GM21619 (cell line): ENCODE measurements around the gene TMEM154.
A peak's percentile ranks its signal among the peaks of the same experiment; 100 is the strongest.

Source experiments
- ATAC-seq: cut with Tn5 transposase; IDR thresholded peaks from one replicate; pipeline ENCODE4 v1.9.1; 2021; ENCODE audit not compliant: unreplicated experiment

TMEM154 gene, protein sequence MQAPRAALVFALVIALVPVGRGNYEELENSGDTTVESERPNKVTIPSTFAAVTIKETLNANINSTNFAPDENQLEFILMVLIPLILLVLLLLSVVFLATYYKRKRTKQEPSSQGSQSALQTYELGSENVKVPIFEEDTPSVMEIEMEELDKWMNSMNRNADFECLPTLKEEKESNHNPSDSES

GRCh38 chr4:152679414-152680281 is at the start of gene TMEM154:
Gene TMEM154 (minus strand): TSS chr4:152679997. CDS start chr4:152679933, 64 bp downstream.
- ATAC-seq: peak; percentile 59

DNA sequence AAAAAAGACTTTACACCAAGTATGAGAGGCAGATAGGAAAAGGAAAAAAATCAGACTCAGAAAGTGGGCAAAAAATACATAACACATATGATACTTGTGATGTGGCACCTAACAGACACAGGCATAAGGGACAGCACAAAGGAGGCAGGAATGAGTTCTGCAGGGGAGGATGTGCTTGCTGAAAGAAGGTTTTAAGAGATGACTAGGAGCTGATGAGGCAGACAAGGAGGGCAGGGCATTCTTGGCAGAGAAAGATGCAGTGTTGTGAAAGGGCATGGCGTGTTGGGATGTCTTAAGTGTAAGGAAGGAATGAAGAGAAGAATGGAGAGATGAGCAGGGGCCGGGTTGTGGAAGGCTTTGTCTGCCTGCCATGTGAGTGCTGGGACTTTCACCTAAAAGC is 49.7 kb upstream of the TMEM154 start:
- ATAC-seq: no peak

GRCh38 chr4:152728343-152728742 is 48.5 kb upstream of the TMEM154 start:
- no peak for ATAC-seq

DNA sequence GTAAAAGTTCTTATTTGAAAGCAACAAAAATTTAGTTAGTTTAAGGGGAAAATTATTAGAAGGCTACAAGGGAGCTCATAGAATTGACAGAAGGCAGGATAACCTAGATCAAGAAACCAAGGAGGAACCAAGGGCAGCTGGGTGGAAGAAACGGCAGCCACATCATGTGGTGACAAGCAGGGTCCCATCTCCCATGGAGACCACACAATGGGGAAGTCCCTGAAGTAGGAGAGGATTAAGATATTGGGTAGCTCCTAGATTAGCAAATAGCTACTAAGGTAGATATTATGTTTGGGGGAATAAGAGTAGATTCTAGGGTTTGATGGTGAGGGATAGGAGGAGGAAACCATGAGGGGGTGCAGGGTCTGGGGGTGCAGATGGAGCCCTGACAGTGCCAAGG is 48.0 kb upstream of the TMEM154 start:
- no peak for ATAC-seq

- no peak for ATAC-seq
These were observed 44.7 kb upstream of the TMEM154 start for GRCh38 chr4:152724494-152724893.

DNA sequence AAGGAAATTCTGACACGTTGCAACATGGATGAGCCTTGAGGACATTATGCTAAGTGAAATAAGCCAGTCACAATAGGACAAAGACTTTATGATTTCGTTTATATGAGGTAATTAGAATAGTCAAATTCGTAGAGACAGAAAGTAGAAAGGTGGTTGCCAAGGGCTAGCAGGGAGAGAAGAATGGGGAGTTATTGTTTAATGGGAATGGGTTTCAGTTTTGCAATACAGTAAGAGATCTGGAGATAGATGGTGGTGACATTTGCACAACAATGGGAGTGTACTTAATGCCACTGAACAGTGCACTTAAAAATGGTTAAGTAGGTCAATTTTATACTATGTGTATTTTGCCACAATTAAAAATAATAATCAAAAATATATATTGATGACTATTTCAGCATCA is 43.4 kb upstream of the TMEM154 start:
- ATAC-seq: no peak

DNA sequence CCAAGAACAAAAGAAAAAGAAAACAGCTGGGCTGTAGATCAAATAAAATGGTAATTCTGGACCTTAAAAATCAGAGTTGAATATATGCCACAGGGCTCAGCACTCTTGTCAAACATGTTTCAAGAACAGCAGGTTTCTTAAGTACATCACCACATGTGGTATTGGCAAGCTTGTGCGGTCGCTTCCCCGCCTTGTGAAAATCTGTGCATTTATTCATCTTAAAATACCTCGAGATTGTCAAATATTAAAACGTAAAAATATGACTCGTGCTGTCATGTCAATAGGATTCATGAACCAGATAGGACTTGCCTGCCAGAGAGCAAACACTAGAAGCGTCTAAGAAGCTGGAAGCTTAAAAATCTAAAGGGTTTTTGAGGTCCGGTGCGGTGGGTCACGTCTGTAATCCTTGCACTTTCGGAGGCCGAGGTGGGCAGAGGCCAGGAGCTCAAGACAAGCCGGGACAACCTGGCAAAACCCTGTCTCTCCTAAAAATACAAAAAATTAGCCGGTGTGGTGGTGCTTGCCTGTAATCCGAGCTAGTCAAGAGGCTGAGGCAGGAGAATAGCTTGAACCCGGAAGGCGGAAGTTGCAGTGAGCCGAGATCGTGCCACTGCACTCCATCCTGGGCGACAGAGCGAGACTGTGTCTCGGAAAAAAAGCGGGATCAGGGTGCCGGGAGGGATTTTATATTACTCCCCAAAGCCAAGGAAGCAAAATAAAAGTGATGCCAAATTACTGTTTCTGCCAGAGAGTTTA is 40.2 kb upstream of the TMEM154 start:
- ATAC-seq: no peak

DNA sequence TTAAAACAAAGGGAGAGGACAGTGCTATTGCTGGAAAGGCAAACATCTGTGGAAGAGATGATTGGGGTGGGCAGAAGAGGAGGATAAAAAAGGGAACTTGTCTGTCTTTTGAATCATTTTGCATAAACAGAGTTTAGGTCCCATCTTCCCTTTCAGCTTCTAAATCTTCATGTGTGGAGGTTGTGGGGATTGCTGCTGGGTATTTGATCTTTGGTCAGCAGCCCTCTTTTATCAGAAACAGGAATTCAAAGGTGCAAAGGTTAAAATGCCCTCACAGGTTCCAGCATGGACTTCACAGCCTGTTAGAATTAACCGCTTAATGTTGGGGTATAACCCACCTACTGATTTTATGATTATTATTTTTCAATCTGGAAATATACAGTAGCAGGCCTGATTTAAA is 39.5 kb upstream of the TMEM154 start:
- ATAC-seq: no peak

DNA sequence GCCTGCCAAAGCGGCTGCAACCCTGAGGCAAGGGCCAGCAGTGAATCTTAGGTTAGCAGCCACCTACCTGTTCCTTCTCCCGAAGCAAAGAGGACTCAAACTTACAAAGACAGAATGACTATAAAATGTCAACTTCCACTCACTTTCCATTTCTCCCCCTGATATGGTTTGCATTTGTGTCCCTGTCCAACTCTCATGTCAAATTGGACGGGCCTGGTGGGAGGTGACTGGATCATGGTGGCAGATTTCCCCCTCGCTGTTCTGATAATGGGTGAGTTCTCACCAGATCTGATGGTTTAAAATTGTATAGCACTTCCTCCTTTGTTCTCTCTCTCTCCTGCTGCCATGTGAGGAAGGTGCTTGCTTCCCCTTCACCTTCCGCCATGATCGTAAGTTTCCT is 35.3 kb upstream of the TMEM154 start:
- ATAC-seq: no peak

- ATAC-seq: no peak
These were observed 34.3 kb upstream of the TMEM154 start for GRCh38 chr4:152713951-152714705.

GRCh38 chr4:152709675-152710438 is 30.1 kb upstream of the TMEM154 start:
- peak; percentile 72 for ATAC-seq

GRCh38 chr4:152708796-152709195 is 29.0 kb upstream of the TMEM154 start:
- ATAC-seq: no peak

DNA sequence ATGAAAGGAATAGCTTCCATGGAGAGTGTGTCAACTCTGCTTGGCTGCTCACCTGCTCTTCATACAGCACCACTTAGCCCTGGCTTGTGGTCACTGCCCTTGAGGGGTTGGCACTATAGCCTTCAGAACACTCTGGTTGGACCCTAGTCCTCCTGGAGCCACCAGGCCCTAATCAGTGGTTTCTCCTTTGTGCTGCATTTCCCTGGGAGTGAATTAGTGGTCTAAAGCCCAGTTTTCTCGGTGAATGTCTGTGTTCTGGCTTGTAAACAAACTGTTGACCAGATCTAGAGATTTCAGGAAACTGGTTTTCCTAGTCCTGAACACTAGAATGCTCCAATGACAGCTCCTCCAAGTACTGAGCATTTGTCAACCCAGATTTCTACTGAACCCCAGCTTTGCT is 28.6 kb upstream of the TMEM154 start:
- ATAC-seq: no peak

- ATAC-seq: no peak
These were observed 27.8 kb upstream of the TMEM154 start for GRCh38 chr4:152707632-152708031.

DNA sequence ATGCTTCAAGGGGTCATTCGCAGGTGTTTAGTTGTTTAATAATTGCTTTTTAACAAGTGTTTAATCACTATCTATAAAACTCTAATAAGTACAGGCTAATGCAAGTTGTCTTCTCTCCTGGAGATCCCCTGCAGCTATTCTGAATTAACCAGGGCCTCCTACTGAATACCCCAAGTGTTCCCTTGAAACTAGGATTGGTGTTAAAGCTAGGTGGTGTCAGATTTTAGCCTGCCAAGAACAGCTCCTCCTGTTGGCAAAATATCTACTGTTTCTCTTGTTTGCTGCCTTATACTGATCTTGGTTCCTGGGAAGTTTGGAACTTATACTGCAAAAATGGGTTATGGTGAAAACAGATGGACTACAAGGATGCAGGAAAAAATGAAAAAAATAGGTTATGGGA is 26.1 kb upstream of the TMEM154 start:
- no peak for ATAC-seq

DNA sequence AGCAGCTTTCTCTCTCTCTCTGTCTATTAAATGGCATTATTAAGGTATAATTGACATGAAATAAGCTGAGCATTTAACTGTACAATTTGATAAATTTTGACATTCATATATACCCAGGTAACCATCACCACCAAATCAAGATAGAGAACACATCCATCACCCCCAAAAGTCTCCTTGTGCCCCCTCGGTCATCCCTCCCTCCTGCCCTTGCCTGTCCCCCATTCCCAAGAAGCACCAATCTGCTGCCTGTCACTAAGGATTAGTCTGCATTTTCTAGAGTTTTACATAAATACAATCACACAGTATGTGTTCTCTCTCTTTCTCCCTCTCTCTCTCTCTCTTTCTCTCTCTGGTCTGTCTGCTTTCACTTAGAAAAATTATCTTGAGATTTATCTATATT is 25.0 kb upstream of the TMEM154 start:
- ATAC-seq: no peak

DNA sequence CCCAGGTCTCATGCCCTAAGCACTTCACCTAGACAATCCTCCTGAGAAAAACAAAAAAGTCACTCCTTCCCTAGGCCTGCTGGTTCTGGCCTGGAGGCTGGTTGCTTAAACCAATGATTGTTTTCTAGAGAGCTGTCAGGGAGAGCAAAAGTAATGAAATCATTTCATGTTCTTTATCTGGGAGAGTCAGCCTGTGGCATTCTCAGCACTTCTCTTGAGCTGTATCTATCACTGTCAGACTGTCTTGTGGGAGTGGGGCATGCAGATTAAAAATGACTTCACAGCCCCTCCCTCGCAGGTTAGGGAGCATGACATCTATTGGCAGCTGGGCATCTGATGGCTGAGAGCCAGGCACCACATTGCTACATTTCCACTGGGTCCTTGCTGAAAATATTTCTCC is 20.4 kb upstream of the TMEM154 start:
- ATAC-seq: no peak

DNA sequence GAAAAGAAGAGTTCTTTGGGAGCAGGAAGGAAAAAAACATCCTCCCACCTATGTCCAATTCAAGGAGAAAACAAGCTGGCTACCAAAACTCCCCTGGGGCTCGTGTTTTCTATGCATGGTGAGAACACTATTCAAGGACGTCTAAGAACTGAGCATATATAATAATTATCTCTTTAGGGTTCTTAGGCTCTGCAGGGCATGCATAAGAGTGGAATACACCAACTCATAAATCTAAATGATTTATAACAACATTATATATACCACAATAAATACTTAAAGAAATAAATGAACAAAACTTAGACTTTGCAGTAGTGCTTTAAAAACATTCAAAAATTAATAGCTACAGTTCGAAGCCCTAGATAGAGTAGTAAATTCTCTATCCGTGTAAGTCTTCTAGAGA is 19.5 kb upstream of the TMEM154 start:
- ATAC-seq: no peak

DNA sequence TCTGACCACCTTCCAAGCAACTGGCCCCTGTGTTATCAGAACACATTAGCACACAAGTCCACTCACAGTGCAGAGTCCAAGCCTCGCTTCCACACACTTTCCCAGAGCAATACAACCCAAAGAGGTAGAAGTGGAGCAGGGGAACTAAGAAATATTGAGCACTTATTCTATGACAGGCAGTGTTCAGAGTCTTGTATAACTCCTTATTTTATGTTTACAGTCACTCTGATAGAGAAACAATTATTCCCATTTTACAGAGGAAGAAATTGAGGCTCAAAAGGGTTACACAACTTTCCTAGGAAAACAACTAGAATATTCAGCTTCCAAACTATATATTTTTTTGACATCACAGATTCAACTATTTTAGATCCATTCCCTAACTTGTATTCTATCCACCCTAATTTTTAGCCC is 18.3 kb upstream of the TMEM154 start:
- ATAC-seq: no peak

- peak; percentile 41 for ATAC-seq
These were observed 17.7 kb upstream of the TMEM154 start for GRCh38 chr4:152697284-152698088.
